Measurements from ENCODE around the gene TSPAN15. TPM values are rescaled to one million over a fixed set of nuclear protein-coding genes. Genes with fewer than 3 reads are reported as not detected.

The TSPAN15 gene
- total and polyA plus RNA-seq, 9 donors: 2.8 to 13.7 (median 5.6) TPM

DNA sequence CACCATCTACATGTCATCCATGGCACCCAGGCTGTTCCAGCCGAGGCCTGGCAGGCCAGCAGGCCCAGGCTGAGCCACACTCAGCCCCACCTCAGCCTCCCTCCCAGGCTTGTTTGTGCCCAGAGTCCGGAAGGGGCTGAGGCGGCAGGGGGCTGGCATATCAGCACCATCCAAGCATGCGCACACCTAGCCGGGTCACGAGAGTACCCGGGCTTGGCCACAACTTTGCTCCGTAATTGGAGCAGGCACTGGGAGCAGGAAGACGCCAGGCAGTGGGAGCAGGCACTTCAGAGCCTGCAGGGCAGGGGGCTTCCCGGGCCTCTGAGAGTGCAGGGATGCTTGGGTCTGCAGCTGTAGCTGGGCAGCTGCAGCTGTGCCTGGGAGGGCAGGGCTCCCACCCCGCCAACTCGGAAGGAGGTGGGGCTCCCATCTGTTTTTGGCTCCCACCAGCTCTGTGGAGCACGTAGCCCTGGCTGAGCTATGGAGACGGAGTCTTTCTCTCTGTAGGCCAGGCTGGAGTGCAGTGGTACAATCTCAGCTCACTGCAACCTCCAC is 15.2 kb upstream of the TSPAN15 start:
- DNase-seq: no peak
- WGBS, 3 donors: 87 to 95% (median 88%) methylated on average over 14 of the region's 14 CpGs
- intact Hi-C loops (cut with DNase I): no loop called here
- Histone ChIP-seq H3K27ac (no peak overlapping the region), H3K27me3 (no peaks in the 10 kb centered on the region), H3K4me3 (no peak overlapping the region), H3K4me1 (ENCODE audit: insufficient read depth) (no peaks in the 10 kb centered on the region), H3K9me3 (no peaks in the 10 kb centered on the region), H3K36me3 (no peaks in the 10 kb centered on the region)
- TF ChIP-seq EP300 (IDR thresholded peaks at IDR 0.05) (no peak), POLR2A (IDR thresholded peaks at IDR 0.05) (no peak)
- TF ChIP-seq, protein P1, sequence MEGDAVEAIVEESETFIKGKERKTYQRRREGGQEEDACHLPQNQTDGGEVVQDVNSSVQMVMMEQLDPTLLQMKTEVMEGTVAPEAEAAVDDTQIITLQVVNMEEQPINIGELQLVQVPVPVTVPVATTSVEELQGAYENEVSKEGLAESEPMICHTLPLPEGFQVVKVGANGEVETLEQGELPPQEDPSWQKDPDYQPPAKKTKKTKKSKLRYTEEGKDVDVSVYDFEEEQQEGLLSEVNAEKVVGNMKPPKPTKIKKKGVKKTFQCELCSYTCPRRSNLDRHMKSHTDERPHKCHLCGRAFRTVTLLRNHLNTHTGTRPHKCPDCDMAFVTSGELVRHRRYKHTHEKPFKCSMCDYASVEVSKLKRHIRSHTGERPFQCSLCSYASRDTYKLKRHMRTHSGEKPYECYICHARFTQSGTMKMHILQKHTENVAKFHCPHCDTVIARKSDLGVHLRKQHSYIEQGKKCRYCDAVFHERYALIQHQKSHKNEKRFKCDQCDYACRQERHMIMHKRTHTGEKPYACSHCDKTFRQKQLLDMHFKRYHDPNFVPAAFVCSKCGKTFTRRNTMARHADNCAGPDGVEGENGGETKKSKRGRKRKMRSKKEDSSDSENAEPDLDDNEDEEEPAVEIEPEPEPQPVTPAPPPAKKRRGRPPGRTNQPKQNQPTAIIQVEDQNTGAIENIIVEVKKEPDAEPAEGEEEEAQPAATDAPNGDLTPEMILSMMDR (IDR thresholded peaks at IDR 0.05): no peak

DNA sequence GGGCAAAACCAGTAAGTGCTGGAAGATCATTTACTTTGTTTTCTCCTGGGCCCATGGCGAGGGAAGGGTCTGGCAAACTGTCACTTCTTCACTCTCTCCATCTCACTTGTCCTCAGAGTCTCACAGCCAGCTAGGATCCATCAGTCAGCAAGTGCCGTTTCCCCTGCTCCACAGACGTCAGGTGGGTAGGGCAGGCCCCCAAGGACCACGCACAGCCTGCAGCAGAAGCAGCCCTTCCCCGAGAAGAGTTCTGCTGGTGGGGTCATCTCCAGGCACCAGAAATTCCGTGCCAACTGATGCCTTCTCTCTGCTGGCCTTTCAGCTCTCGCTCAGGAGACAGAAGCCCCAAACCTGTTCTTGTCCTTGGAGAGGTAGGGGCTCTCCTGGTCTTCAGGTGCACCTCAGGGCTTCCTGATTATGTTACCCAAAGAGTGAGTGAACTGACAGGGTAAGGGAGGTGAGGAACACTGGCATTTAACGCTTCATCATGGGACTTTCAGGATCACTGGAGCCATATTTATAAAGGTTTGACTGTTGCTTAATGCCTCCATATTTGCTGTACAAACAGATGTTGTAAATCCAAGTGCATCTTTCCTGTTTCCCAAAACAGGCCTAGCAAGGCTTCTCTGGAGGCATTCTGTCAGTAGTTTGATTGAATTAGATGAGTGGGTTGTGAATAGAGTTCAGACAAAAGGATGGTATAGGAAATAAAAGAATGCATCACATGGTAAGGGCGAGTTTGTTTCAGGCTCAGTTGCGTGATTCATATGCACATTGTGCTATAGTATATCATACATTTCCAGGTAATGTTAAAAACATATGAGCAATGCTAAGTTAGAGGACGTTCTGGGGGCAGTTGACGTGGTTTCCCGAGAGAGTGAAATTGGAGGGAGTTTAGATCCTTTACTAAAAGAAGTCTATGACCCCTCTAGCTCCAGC is 13.7 kb upstream of the TSPAN15 start:
- Histone ChIP-seq H3K4me3 (no peak overlapping the region), H3K27ac (no peak overlapping the region), H3K4me1 (ENCODE audit: insufficient read depth) (no peaks in the 10 kb centered on the region), H3K27me3 (no peaks in the 10 kb centered on the region), H3K36me3 (no peaks in the 10 kb centered on the region), H3K9me3 (no peaks in the 10 kb centered on the region)
- 84 to 86% (median 85%) methylated on average over 13 of the region's 13 CpGs for WGBS, 3 donors
- intact Hi-C loops (cut with DNase I): no loop called here
- no peak for DNase-seq
- TF ChIP-seq, protein P1 (IDR thresholded peaks at IDR 0.05): no peak
- TF ChIP-seq POLR2A (IDR thresholded peaks at IDR 0.05): no peak
- no peak for TF ChIP-seq EP300 (IDR thresholded peaks at IDR 0.05)

DNA sequence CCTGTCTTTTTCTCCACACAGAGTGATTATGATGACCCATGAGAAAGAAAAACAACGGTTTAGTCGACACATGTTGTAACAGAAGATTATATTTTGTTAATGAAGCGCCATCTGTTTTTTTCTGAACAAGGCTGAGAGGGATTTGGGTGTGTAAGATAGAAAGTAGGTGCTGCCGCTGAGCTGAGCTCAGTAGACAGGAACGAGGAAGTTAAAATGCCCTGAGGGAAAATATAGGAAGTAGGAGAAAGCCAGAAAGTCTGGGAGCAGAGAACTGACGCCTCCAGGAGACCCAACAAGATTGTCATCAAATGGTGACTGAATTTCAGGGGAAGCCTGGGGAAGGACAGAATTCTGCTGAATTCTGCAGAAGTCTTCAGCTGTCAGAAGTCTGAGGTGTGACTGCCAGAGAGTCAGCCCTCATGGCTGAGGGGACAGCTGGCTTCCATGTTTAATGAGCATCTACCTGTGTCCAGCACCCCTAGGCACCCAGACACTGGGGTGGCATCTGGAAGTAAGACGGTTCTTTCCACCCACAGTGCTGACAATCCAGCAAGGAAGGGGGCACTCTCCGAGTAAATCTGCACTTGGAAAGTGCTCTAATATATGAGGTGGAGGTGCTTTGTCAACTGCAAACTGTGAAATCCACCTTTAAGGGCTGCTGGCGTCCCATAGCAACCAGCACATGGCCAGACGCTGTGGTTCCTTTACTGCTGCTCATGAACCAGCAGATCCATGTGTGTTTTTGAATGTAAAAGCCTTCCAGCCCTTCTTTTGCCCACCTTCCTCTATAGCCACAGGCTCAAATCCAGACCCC is 12.5 kb upstream of the TSPAN15 start:
- 24 to 31% (median 31%) methylated on average over 10 of the region's 10 CpGs for WGBS, 3 donors
- H3K4me1 ChIP-seq (ENCODE audit: insufficient read depth): no peaks in the 10 kb centered on the region
- no peak for DNase-seq
- no peaks in the 10 kb centered on the region for H3K27me3 ChIP-seq
- H3K9me3 ChIP-seq: no peaks in the 10 kb centered on the region
- no peak overlapping the region for H3K27ac ChIP-seq
- H3K4me3 ChIP-seq: no peak overlapping the region
- no peaks in the 10 kb centered on the region for H3K36me3 ChIP-seq
- TF ChIP-seq POLR2A (IDR thresholded peaks at IDR 0.05): no peak
- TF ChIP-seq, protein P1 (IDR thresholded peaks at IDR 0.05): no peak
- TF ChIP-seq EP300 (IDR thresholded peaks at IDR 0.05): no peak
- intact Hi-C loops (cut with DNase I): no loop called here

DNA sequence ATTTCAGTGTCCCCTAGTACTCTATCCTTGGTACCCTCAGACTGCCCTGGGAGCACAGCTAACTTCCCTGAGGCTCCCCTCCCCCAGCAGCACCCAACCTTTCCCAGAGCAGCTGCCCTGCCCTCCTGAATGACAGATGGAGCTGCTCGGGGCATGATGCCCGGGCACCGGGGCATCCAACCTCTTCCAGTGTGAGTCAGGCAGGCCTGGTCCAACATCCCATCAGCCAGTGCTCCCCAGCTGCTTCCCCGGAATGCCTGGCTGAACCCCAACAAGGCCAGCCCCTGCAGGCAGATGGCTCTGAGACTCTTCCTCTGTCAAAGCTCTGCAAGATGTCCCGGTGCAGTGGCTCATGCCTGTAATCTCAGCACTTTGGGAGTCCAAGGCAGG is 11.9 kb upstream of the TSPAN15 start:
- Histone ChIP-seq H3K27ac (no peak overlapping the region), H3K36me3 (no peaks in the 10 kb centered on the region), H3K9me3 (no peaks in the 10 kb centered on the region), H3K4me1 (ENCODE audit: insufficient read depth) (no peaks in the 10 kb centered on the region), H3K27me3 (no peaks in the 10 kb centered on the region), H3K4me3 (no peak overlapping the region)
- TF ChIP-seq, protein P1 (IDR thresholded peaks at IDR 0.05): no peak
- no peak for TF ChIP-seq EP300 (IDR thresholded peaks at IDR 0.05)
- TF ChIP-seq POLR2A (IDR thresholded peaks at IDR 0.05): no peak
- intact Hi-C loops (cut with DNase I): no loop called here
- 43 to 61% (median 53%) methylated on average over 5 of the region's 5 CpGs for WGBS, 3 donors
- no peak for DNase-seq
